GM21390 (cell line): ENCODE data around the gene FAM47B.

Experiments used
- ATAC-seq: cut with Tn5 transposase; IDR thresholded peaks from one replicate; pipeline ENCODE4 v1.9.1; 2021; ENCODE audit not compliant: unreplicated experiment

FAM47B gene

DNA sequence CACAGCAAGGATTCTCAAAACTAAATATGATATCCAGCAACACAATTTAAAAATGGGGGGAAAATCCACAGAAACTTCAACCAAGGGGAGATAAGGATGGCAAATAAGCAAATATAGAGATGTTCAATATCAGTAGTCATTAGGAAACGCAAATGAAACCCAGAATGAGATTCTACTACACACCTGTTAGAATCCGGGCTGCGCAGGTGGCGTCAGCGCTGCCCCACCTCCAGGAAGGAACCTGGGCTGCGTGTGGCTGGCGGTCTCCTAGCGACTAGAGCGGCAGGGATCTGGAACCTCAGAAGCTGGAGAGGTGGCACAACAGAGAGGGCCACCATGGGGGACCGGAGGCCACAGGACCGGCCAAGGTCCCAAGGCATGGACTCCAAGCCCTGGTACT is at the start of gene FAM47B:
Gene FAM47B, plus strand, starts transcription at position 301 of the 400 bp plus-strand sequence. Its CDS starts 36 bp downstream, at position 337.
- no peak for ATAC-seq

DNA sequence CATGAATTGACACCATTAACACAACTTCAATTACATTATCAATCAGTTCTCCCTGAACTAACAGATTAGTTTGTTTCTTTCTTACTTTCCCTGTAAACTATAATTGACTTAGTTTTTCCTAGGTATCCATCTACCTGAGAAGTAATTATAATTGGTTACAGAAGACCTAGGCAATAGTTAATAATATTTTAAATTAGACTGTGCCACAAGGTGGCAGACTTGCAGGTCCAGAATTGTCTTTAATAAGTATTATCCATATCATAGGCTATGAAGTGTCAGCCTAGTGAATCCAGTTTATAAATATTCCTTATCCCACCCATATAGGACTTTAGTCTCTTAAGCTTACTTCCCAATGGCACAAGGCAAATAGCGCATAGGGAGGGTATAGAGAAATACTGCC is 48.9 kb upstream of the FAM47B start:
- ATAC-seq: no peak

DNA sequence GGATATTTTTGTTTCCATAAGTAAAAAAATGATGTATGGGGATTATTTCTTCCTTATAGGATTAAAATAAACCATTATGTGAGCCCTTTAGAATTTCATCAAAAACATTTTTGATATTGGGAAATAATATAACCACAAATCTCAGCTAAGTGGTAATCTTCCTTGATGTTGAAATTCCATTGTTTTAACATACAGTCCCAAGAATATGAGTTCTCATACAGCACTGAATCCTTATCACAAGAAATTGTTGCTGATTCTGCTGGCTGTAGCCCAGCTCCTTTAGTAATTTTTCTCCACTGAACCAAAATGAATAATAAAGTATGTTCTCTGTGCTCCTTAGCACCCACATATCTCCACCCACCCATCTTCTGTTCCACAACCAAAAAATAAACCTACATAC is 41.9 kb upstream of the FAM47B start:
- ATAC-seq: no peak

DNA sequence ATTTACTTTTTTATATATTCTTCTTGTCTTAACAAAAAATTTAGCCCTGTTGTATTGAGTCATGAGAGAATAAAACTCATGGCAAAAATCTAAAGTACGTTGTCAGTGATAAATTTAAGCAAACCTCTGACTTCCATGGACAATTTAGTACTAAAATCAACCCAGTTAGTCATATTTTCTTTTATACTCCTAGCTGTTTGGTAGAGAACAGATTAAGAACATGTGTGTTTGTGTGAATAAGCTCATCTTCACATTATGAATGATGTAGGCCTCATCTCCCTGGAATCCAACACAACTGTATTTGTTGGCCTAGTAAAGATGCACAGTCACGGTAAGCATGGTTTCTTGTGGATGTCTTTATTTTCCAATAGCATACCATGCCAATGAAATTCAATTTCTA is 40.8 kb upstream of the FAM47B start:
- ATAC-seq: no peak

DNA sequence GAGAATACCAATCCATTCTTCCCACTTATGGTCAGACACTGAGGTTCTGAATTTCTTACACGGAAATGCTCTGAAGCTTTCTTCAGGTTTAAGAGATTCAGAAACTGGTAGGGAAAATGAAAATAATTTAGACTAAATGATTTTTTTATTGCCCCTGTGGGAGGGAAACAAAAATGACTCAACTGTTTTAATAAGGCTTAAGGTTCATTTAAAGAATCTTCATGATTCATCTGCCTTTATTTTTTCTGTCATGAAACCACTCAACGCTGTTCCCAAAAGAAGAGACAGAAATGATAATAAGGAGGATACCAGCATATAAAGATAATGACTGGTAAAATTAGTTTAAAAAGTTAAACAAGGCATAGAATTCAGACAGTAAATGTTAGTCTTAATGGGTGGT is 39.3 kb upstream of the FAM47B start:
- ATAC-seq: no peak

DNA sequence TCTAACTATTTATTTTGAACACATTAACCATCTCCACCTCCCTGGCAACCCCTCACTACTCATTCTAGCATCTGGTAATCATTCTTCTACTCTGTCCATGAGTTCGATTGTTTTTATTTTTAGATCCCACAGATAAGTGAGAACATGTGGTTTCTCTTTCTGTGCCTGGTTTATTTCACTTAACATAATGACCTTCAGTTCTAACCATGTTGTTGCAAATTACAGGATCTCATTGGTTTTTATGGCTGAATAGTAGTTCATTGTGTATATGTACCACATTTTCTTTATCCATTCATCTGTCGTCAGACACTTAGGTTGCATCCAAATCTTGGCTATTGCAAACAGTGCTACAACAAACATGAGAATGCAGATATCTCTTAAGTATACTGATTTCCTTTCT is 33.4 kb upstream of the FAM47B start:
- no peak for ATAC-seq

DNA sequence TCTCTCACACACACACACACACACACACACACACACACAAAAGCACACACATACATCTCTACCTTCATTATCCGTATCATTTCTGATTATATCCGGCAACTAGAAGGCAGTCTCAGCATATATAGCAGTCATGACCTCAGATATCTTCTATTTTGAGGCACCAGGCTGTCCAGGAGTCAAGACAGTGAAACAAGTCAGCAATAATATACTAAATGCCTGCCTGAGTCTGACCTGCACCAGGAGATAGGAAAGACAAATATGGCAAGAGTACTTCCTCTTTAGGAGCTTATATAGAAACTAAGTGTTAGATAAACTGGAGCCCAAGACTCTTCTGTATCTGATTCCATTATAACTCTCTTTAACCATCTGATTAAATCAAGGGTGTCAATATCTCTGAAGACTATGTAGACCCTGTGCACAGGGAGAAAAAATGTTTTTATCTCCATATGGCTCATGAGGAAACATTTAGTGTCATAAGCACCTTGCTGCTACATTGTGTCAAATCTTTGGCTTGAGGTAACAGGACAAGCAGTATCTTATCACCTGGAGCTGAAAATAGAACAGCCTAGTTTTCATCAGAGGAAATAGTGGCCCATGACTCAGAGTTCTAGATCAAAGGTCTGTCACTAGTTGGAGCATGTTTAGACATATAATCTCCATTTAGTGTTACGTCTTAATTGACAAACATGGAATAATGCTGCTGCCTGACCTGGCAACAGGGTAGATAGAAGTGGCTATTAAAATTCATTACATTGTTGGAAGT is 27.0 kb upstream of the FAM47B start:
- no peak for ATAC-seq

DNA sequence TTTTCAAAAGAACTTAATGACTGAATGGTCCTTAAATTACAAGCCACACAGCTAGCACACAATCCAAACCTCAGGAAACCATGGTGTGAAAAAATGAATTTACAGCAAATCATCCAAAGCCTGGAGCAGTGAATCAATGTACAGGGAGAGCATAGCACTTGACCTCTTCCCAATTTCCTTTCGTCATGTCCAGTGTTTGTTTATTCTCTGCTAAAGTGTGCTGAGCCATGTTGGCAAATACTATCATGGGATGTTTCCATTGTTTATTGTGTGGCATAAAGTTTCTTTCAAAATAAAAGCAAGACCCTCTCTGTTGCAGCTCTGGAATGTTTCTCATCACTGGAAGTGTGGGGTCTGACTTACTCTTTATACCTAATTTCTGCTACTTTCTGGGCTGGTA is 25.4 kb upstream of the FAM47B start:
- ATAC-seq: no peak

DNA sequence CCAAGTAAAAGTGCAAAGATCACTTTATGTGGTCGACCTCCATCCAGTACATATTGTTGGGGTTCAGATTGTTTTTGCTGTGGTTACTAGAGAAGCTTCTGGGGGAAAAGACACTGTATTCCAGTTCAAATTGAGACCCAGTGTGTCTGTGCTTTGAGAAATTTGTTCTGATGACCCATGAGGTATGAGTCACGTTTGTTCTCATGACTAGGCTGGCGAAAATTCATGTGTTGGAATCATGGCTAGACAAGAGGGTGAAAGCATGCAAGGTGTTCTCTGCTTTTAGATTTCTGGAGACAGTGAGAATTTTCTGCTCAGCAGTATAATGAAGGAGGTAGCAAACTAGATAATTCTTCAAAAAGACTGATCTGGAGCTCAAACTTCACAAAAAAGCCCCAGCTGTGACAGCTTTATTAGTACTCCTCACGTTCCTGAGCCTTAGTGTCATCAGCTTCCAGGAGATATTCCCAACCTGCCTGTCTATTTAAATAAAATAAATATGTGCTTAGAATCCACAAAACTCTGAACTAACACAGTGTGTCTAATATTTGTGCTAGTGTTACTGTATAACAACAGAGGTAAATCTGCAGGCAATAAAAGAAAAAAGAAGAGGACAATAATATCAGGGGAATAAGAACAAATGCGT is 24.4 kb upstream of the FAM47B start:
- ATAC-seq: no peak

DNA sequence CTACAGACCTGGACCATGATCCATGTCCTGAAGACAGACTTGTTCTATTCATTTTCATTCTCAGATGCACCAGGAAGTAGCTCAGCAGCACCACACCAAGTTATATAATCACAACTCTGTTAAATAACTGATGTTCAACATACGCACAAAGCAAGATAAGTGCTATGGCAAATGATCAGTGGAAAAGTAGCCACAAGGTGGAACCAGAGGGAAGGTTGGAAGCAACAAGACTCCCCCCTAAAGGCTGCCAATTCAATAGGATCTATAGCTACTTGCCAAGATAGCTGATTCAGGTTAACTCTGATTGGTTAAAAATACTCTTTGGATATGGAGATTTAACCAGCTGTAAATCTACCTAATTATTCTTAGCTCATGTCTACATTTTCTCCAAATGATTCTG is 23.7 kb upstream of the FAM47B start:
- no peak for ATAC-seq

DNA sequence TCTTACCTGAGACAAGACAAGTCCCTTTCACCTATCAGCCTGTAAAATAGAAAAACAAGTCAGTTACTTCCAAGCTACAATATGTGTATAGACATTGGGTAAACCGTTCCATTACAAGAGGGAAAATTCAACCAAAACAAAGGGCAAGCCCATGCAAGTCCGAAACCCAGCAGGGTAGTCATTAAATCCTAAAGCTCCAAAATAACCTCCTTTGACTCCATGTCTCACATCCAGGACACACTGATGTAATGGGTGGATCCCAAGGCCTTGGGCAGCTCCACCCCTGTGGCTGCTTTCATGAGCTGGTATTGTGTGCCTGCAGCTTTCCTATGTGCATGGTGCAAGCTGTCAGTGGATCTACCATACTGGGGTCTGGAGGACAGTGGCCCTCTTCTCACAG is 14.7 kb upstream of the FAM47B start:
- no peak for ATAC-seq

DNA sequence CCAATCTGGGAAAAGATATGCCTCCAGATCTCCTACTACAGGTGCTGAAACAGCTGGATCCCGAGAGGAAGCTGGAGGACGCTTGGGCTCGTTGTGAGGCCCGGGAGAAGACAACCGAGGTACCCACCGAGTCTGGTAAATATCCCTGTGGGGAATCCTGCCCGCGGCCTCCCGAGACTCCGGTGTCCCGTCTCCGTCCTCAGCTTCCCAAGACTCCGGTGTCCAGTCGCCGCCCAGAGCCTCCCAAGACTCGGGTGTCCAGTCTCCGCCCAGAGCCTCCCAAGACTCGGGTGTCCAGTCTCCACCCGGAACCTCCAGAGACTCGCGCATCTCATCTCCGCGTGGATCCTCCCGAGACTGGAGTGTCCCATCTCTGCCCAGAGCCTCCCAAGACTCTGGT is 639 bp downstream of the FAM47B start:
- no peak for ATAC-seq

DNA sequence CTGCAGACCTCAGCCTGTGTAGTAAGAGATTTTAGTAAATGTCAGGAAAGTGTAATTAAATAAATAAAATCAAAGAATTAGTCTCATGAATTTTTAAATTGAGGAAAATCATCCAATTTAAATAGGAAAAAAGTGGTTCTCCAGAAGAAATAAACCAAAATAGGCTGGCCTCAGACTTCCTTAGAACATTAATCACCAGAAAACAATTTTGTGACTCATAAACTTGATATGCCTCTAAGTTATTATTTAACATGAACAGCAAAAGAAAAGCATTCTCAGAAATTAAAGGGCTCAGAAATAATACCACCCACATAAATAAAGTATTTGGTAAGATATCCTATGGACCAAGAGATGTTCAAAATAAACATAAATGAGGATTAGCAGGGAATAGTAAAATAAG is 14.3 kb downstream of the FAM47B start:
- ATAC-seq: no peak

DNA sequence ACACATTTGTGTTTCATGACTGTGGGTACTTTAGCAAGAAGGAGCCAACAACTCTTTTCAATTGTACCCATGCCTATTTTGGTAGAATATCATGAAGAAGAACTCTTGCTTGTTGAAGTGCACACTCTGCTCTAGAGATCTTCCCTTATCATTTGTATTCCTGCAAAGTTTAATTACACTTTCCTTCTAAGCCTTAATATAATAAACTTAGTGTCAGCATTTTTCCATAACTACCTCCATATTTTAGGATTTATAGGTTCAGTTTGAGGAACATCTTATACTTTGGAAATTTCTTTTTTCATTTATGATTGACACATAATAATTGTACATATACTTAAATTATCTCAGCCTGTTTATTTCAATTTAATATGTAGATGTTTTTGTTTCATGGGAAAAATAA is 19.1 kb downstream of the FAM47B start:
- ATAC-seq: no peak

DNA sequence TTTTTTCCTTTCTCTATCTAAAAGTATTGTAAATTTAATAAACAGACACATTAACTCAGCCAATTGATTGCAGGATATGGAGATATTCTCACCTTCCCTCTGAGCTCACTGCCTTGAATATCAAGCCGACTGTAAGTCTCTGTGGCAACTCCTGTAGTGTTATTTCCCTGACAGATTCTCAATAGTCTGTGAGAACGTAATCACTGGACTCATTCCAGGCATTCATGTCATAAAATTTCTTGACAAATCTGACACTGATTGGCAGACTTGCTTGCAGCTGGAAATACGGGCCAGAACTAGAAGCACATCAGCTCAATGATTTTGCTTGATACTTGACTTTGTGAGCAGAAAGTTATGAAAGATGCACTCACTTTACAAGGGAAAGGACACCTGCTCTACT is 29.6 kb downstream of the FAM47B start:
- no peak for ATAC-seq

DNA sequence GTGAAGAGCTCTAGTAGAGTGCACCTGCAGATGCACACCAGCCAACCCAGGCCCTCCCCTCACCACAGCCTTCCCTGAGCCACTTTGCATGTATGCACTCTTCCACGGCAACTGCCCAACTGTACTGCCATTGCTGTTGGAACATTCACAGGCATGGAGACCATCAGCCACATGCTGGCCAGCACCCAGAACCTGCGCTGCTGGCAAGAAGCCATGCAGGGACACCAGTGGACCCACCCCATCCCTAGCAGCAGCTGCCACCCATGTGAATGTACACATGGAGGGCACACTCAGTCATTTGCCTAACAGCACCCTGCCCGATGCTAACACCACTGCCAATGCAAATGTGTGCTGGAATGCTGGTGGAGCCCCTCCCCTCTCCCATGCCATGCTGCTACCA is 35.6 kb downstream of the FAM47B start:
- no peak for ATAC-seq

DNA sequence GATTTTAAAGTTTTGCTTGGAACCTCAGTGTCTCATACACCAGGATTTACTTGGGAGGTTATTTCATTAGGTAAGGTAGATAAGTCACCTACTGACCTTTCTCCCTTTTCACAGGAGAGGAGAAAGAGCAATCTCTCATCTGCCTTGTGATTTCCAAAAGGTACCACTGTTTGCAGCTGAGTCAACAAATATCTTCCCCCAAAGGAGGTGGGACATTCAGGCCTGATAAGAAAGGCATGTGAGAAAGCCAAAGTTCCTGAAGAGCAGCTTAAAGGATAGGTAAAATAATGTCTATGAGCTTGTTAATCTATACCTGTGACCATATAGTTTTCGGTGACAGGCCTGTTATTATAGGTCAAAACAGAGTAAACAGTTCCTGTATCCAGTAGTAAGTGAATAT is 45.0 kb downstream of the FAM47B start:
- ATAC-seq: no peak
